ENCODE results near the gene ST8SIA1.

ST8SIA1 gene

GRCh38 chr12:22283508-22283907 lies 51.0 kb downstream of the ST8SIA1 start (continued):
- no peak for TF ChIP-seq ZNF580 (tag by site-specific recombination; IDR thresholded peaks at IDR 0.05)
- no peak for TF ChIP-seq ZNF701 (tag by site-specific recombination; IDR thresholded peaks at IDR 0.05)

- ChIA-PET CTCF (interaction anchor here (0.6 kb wide), 1 partner anchor 11 kb away, joined by 3 read pairs; no protein-coding TSS in a partner anchor), POLR2A (no interaction called here)
- TF ChIP-seq BCL11A (tag by site-specific recombination; IDR thresholded peaks at IDR 0.05; ENCODE audit: low read depth) (no peak), ZNF121 (tag by site-specific recombination; IDR thresholded peaks at IDR 0.05) (no peak), GLIS1 (tag by site-specific recombination; IDR thresholded peaks at IDR 0.05) (no peak), ZNF2 (tag by site-specific recombination; IDR thresholded peaks at IDR 0.05) (no peak), ZNF433 (tag by site-specific recombination; IDR thresholded peaks at IDR 0.05; ENCODE audit: low read depth) (no peak), ZNF488 (tag by site-specific recombination; IDR thresholded peaks at IDR 0.05) (no peak), ZNF555 (tag by site-specific recombination; conservative IDR thresholded peaks at IDR 0.05) (no peak), ZNF26 (tag by site-specific recombination; IDR thresholded peaks at IDR 0.05) (no peak), ZIC2 (tag by site-specific recombination; IDR thresholded peaks at IDR 0.05) (no peak), CTCF (tag by site-specific recombination; IDR thresholded peaks at IDR 0.05) (no peak), ZSCAN4 (tag by site-specific recombination; IDR thresholded peaks at IDR 0.05) (no peak), ZSCAN16 (tag by site-specific recombination; IDR thresholded peaks at IDR 0.05) (no peak), ZNF626 (tag by site-specific recombination; IDR thresholded peaks at IDR 0.05) (no peak), GLIS2 (tag by site-specific recombination; IDR thresholded peaks at IDR 0.05) (no peak), MEIS1 (CRISPR knock-in tag; IDR thresholded peaks at IDR 0.05; ENCODE audit: borderline replicate concordance) (no peak), ZNF416 (tag by site-specific recombination; IDR thresholded peaks at IDR 0.05) (no peak), ZNF747 (tag by site-specific recombination; IDR thresholded peaks at IDR 0.05) (no peak)
- H3K4me1 ChIP-seq (ENCODE audit: control insufficient read depth, insufficient read depth, low read length): no peaks in the 10 kb centered on the region
- no peak overlapping the region for H3K27ac ChIP-seq (ENCODE audit: extremely low read depth, low read depth, low read length)
- no peaks in the 10 kb centered on the region for H3K9me3 ChIP-seq (ENCODE audit: control insufficient read depth, insufficient read depth, low read depth, low read length)
- no peaks in the 10 kb centered on the region for H3K36me3 ChIP-seq (ENCODE audit: control insufficient read depth in 2 of 2, insufficient read depth in 1 of 2, low read length in 2 of 2)
- H3K4me3 ChIP-seq (ENCODE audit: low read depth, low read length): no peak overlapping the region
These were observed 51.5 kb downstream of the ST8SIA1 start for GRCh38 chr12:22283006-22283506.

- CTCF ChIA-PET: no interaction called here
- H3K4me3 ChIP-seq (ENCODE audit: low read depth, low read length): no peak overlapping the region
These were observed 52.2 kb downstream of the ST8SIA1 start for GRCh38 chr12:22282283-22282682.

More at GRCh38 chr12:22282283-22282682, 52.2 kb downstream of the ST8SIA1 start:
- Histone ChIP-seq H3K9me3 (ENCODE audit: control insufficient read depth, insufficient read depth, low read depth, low read length) (no peaks in the 10 kb centered on the region), H3K27ac (ENCODE audit: extremely low read depth, low read depth, low read length) (no peak overlapping the region), H3K4me1 (ENCODE audit: control insufficient read depth, insufficient read depth, low read length) (no peaks in the 10 kb centered on the region), H3K36me3 (ENCODE audit: control insufficient read depth in 2 of 2, insufficient read depth in 1 of 2, low read length in 2 of 2) (no peaks in the 10 kb centered on the region)
- POLR2A ChIA-PET: no interaction called here
- TF ChIP-seq ZNF585B (tag by site-specific recombination; IDR thresholded peaks at IDR 0.05) (no peak), BCL11A (tag by site-specific recombination; IDR thresholded peaks at IDR 0.05; ENCODE audit: low read depth) (no peak), ZNF211 (tag by site-specific recombination; IDR thresholded peaks at IDR 0.05; ENCODE audit: low read depth) (no peak), KLF7 (tag by site-specific recombination; IDR thresholded peaks at IDR 0.05; ENCODE audit: borderline replicate concordance) (no peak), ZNF521 (tag by site-specific recombination; IDR thresholded peaks at IDR 0.05) (no peak), ZNF26 (tag by site-specific recombination; IDR thresholded peaks at IDR 0.05) (no peak), ZNF354C (tag by site-specific recombination; IDR thresholded peaks at IDR 0.05; ENCODE audit: borderline replicate concordance, low read depth) (no peak), IKZF3 (tag by site-specific recombination; IDR thresholded peaks at IDR 0.05) (no peak)
